Inflammatory macrophage treated with lipopolysaccharide for 1 hour (primary cell): ENCODE results near the gene PBX3.

Experiments
- DNase-seq, 2 donors: peaks; one replicate each; pipeline ENCODE4 v3.0.0-alpha.2; 2020 to 2022

The PBX3 gene

DNA sequence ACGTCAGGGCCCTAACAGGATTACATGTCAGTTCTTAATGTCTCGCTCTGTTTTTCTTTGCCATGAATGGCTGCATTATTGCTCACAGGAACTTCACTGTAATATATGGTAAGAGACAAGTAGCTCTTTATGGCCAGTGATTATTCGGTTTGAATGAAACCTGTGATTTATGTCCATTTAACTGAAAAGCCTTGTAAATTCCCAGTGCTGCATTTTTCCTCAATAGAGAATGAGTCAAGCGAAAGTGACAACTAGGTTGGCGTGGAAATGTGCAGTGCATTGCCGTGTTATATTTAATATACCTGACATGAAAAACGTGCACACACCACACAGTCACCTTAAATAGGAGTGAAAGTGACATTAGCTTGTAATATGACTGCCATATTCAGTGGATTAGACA is 163.1 kb downstream of the PBX3 start:
- no peak for DNase-seq

DNA sequence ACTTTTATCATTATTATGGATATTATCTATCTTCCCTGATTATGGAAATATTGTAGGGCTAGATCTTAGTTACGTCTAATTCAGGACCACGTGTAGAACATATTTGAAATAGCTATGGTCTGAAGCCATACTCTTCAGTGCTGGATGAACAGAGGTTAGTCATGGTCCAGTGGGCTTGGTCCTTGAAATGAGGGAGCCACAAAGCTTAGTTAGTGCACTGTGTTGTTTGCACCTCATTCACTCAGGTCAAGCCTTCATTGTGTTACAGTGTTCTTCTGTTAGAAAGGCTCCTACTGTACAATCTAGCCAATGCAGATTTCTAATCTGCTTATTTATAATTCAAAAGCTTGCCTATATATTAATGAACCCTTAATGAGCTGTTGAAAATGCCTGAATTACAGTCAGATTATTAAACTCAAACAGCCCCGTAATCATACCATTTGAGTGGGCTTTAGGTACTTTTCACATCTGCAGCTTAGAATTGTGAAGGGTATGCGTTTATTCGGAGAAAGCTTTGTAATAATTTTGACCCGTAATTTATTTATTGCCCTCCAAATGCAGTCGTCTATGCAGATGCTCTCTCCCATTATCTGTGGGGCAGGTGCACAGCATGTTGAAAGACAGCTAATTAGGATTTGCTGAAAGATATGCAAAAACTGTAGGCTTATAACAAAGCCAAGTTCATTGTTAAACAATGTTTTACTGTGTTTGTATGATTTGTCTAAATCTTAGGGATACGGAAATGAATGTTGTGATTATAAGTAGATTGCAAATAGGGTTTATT is 164.9 kb downstream of the PBX3 start:
- DNase-seq = no peak

DNA sequence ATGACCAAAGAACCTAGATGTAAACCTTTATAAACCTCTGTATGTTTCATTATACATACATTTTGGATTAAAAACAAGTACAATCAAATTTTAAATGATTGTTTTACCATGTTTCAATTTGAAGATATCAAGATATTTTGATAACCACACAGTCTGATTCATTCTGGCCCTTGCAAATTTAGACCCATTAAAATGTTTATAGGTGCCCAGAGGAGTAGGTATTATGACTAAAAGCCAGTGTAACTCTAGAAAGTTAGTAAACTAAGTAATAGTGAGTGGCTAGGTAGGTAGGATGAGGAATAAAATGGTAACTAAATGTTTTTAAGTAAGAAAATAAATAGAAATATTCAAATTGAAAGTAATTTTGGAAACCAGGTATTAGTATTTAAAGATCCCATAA is 165.5 kb downstream of the PBX3 start:
- DNase-seq = no peak

DNA sequence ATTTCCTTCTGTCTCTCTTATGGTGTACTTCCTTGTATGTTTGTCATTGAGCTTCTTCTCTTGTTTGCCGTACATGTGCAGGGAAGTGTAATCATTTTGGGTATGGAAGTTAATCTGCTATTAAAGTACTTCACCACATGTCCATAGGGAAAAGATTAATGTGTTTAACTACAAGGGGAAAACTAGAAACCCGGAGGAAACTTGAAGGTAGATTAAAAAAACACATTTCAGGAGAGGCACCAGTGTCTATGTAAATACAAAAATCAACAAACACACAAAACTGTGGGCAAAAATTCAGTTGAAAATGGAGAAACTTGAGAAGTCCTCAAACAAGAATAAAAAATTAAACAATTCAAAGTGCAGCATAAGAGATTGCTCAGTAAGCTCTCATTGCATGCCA is 166.4 kb downstream of the PBX3 start:
- no peak for DNase-seq

DNA sequence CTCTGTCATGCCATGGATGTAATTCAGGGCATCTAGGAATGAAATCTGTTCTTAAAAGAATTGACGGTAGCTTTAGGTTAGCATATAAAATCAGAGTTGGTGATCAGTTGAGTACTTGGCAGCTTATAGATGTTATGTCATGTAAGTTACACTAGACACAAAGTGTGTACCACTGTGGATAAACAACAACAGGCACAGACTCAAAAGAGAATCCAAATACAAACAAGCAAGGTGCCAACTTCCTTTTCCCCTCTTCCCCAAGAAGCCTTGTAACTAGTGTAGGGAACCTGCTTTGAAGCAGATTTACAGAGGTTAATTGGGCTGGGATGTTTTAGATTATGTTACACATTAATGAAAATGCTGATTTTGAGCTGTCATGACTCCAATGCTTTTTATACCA is 167.2 kb downstream of the PBX3 start:
- no peak for DNase-seq

DNA sequence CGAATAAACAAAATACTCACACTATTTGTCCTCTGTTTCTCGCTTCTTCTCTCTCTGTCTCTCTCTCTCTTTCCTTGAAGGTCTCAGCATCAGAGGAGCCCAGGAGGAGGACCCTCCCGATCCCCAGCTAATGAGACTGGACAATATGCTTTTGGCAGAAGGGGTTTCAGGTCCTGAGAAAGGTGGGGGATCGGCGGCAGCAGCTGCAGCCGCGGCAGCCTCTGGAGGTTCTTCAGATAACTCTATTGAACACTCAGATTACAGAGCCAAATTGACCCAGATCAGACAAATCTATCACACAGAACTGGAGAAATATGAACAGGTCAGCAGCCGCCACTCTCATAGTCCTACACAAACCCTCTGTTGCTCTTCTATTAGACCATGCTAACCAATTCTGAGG is 168.4 kb downstream of the PBX3 start:
- DNase-seq = no peak

DNA sequence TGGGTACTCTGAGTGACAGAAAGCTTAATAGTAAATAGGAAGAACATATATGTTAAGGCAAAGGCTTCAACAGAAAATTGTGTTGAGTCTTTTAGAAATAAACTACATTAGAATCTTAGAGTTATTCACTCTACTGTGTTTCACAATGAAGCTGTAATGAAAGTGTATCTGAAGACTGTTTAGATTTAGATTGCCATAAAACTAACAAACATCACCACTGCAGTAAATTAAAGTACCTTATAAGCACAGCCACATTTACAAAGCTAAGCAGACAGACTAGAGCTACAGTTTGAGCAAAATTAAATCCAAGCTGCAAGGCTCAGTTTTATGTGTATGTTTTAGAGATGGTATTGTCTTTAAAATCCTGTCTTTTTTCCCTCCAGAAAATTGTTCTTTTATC is 172.4 kb downstream of the PBX3 start:
- DNase-seq = no peak

DNA sequence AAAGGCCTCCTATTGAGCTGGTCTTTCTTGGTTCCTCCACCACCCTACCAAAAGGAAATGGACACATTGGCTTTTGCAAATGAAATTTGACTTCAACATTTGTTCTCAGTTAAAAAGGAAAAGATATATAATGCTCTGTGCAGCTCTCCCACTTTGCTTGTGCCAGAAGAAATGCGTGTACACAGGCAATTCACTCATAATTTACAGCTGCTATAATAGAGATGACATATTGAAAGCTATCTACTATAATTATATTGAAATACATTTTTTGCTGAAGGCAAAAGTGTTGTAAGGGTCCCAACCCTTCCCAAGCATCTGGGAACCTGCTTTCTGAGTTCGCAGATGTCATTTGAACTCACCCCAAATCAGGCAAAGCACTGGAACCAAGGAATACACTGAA is 173.2 kb downstream of the PBX3 start:
- no peak for DNase-seq

DNA sequence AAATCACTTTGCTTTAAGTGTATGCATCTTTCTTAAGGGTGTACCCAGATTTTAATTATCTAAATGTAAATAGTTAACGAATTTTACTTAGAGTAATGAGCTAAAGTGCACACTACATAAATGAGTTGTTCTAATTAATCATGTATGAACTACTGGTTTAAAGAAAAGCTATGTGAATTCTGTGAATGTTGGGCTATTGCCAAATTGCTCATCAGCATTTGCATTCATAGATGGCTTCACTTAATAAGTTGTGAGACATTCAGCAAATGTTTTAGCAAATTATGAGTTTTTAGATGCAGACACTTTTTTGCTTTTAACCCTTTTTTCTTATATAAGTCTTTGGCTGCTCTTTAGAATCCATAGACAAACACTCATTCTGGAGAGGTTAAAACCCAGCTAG is 175.7 kb downstream of the PBX3 start:
- no peak for DNase-seq

DNA sequence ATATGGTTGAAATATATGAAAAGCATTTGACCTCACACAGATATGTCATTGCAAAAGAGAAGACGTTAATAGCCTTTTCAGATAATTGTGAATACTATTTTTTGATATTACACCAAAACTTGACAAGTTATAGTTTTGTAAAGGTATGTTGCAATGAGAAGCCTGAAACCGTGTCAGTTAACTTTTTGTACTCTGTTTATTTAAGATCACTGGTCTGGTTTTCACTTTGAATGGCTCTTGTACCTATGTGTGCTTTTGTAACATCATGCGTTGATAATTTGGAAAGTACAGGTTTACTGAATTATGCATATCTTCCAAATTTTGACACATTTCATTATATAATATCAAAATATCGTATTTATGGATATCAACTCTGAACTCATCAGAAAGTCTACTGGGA is 177.2 kb downstream of the PBX3 start:
- DNase-seq = no peak

DNA sequence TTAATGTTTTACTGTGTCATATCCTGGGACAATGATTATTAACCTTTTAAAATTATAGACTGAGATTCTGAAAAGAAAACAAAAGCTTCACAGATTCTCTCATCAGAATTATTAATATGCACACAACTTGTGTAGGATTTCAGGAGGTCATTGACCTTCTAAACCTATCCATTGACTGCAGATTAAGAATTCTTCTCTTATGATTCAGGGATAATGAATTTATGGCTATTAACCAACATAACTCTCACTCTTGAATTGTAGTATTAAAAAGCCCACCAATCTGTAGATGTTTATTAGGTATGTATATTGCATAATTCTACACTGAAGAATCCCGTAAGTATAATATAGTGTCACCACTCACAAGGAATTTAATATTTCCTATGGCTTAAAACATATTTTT is 179.8 kb downstream of the PBX3 start:
- no peak for DNase-seq

DNA sequence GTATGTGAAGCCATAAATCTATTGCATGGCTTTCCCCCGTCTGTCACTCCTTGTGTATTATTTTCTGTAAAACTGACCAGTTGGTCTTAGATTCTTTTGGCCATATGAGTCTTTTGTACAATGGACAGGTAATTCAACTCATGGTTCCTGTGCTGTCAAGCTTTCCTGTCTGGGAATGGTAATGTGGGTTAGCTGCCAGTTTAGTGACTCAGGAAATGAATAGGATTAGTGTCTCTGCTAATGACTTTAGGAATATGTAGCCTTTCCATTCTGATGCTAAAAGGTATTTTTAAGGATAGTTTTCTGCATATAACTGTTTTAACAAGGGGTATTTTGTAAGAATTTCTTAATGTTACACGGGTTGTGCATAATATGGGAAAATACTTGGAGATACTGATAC is 182.7 kb downstream of the PBX3 start:
- no peak for DNase-seq

DNA sequence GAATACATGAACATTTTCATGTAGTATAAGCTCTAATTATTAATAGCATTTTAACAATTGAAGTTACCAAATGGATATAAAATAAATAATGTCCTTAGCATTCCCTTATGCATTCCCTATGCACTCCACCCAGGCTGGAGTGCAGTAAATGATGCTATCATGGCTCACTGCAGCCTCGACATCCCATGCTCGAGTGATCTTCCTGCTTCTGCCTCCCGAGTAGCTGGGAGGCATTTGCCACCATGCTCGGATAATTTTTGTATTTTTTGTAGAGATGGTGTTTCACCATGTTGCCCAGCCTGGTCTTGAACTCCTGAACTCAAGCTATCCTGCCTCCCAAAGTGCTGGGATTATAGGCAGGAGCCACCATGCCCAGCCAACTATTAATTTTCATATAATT is 184.0 kb downstream of the PBX3 start:
- no peak for DNase-seq

DNA sequence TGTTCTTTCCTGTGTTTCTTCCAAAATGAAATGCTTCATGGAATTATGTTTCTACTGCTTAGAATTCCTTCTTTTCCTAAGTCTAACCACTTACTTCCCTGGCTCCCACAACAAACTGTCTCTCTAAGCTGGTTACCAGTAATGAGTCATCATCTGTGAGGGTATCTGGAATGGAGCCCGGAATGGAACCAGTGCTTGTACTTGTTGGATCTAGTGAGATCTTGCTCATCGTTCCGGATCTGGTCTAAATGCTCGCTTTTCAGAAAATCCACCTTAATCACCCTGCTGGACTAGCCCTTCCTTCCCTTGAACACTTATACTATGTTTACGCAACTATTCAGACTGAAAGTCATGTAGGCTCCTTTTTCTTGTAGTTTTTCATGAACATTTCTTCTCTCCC is 184.8 kb downstream of the PBX3 start:
- no peak for DNase-seq

DNA sequence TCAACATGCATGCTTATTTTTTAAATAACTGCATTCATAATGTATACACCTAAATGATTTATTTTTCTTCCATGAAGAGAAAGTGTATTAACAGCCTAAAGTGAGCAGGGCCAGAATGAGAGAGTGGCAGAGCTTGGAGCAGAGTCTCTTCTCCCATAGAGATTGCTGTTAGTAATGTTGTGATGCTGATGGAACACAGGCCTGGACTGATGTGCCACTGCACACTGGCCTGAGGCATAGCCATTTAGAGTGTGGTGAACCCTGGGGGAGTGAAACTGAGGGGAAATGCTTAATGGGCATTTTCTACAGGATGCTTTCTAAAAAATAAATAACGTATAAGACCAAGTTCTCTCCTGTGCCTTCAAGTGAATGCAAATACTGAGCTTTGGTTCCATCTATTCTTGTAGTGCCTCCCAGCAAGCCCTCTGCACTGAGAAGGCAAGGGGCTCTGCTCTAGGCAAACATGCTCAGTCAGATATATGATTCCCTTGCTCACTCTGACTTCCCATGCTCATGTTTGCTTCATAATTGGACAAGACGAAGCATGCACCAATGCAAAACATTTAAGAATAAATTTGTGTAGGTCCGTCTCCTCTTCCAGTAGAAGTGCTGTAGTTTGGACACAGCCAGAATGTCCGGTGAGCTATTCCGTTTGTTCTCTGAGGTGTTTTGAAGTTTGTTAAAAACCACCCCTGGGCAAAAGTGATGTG is 185.7 kb downstream of the PBX3 start:
- no peak for DNase-seq

DNA sequence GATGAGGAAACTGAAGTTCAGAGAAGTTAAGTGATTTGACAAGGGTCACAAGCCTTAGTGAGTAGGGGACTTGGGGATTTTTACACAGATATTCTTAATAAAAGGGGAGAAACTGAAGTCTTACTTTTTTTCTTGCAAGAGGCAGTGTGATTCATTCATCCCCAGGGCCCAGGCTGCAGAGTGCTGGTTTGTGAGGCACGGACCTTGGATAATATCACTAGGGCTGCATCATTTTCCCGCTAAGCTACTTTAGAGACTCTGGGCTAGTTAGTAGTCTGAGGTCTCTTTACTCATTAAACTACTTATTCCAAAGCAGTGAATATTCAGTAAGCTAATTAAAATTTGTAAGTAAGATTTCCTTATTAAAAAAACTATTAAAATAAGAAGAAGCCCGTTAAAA is 195.0 kb downstream of the PBX3 start:
- no peak for DNase-seq

DNA sequence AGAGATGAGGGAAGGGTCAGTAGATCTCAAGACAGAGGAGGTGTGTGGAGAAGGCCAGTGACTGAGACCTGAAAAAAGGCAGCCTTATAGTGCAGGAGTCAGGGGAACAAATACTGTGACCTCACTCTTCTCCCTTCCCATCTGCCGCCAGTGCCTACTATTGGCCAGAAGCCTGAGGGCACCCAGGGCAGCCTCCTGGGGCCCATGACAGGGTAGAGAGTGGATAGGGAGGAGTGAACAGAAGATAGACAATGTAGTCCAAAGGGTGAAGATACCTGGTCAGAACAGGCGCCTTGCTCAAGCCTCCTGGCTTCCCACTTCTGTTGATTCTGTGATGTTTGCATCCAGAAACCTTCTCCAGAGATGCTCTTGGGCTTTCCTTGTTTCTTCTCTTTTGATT is 196.7 kb downstream of the PBX3 start:
- DNase-seq = no peak

DNA sequence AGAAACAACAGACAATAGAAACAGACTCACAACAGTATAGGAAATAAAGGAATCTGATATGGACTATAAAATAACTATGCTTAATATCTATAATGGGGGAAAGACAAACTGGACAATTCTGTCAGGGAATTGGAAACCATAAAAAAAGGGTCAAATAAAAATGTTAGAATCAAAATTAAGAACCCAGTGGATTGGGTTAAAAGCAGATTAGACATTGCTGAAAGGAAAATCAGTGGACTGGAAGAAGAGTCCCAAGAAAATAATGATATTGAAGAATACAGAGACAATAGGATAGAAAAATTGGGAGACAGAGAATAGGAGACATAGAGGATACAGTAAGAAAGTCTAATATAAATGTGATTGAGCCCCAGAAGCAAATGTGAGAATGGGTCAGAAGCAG is 199.2 kb downstream of the PBX3 start:
- no peak for DNase-seq

DNA sequence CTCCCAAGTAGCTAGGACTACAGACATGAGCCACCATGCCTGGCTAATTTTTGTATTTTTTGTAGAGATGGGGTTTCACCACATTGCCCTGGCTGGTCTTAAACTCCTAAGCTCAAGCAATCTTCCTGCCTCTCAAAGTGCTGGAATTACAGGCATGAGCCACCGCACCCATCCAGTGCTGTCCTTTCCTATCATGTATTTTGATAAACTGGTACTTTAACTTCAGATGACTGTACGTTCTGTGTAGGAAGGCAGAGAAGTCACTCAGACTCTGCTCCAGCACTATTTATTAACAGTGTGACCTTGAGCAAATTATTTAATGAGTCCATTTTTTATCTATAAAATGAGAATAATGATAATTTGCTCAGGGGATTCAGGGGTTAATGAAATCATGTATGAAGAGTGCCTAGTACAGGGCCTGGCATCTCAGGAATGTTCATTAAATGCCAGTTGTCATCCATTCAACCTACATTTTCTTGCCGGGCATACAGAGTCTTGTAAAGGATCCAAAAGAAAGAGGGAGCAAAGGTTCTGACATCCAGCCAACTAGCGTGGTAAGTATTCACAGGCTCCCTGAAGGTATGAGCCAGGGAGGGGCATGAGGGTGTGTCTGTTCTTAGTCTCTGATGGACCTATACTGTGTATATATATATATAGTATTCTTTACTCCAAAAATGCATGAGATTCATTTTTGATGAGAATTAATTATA is 201.9 kb downstream of the PBX3 start:
- no peak for DNase-seq

DNA sequence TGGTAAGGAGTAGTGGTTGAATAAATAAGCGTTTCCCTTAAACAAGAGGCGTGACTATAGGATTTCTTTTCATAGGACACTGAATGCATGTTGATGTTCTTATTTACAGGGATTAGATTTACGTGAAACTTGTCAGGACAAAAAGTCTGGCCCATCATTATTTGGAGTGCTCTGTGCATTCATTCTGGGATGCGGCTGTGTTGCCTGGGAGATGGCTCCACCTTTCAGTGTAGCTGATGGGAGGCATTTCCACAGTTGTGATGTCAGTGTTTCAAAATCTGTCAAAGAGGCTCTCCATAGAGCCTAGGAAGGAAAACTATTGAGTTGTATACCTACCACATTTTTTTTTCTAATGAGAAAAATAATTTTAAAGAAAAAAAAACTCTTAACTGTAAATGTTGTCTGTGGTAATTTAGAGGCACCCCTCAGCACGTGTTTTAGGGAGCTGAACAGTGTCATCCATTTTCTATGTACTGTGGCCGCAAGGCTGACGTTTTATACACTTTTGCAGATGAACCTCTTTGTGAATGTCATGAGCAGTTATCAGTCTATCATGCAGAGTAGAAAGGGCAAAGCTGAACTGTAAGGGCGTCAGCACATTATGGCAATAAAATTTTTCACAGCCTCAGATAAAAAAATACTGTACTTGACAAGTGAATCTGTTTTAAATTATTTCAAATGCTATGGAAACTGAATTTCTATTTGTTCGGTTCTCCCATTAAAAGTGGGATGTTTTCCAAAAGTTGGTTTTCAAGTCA is 202.7 kb downstream of the PBX3 start:
- DNase-seq = no peak

DNA sequence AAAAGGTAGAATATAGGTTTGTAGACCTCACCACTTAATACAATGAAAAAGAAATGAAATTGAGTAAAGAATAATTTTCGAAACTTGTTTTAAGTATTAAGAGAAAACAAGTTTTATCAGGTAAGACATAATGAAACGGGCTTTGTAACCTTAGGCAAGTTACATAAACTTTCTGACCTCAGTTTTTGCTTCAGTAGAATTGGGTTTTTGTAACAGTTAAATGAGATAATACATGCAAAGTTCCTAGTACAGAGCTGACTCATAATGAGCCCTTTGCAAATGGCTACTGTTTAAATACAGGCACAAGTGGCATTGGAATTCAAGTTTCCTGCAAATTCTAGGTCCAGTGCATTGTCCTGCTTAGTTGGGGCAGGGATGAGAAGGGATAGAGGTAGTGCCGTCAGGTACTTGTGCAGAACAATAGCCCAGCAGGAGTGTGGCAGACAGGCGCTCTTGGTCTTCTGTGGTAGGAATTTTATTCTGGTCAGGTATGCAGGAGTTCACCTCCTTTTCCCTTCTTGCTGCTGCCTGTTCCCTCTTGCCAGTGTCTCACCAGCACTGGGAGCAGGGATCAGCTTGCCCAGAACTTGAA is 203.8 kb downstream of the PBX3 start:
- no peak for DNase-seq

DNA sequence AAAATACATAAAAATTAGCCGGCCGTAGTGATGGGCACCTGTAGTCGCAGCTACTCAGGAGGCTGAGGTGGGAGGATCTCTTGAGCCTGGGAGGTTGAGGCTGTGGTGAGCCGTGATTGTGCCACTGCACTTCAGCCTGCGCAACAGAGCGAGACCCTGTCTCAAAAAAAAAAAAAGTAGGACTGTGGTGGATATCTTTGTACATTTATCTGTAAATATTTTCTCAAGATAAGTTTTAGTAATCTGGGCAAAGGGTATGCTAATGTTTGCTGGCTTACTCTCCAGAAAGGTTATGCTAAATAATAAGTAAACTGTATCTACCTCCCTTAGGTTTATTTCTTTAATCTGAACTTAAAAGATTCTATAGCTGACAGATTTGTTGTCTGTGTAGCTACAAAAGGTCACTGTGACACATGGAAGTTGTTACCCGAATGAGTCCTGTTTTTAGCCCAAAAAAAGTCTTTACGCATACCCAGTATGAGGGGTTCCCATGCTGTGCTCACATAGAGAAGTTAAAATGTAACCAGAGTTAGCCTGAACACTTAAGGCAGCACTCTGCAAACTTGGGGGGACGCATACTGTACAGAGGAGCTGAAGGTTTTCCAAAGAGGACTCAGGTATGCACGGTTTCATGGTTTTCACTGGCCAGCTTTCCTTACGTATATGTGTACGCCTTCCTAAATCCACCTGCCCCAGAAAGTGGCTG is 206.3 kb downstream of the PBX3 start:
- DNase-seq = no peak
